DOHH2 (cell line): ENCODE results near the gene GBE1.

ENCODE experiments used
- H3F3A ChIP-seq: fragments of 200-600 bp; sonication (generic), shearing (Covaris generic); 2 replicates; pipeline ENCODE4 v1.6.0; 2016; ENCODE audit warnings: antibody characterized with exemption, mild to moderate bottlenecking; ENCODE audit not compliant: control insufficient read depth, insufficient read depth
- H3K27ac ChIP-seq: fragments of 200-600 bp; sonication (generic); 2 replicates; pipeline ENCODE4 v1.5.1; 2014; ENCODE audit warnings: low read depth, mild to moderate bottlenecking, low read length, moderate library complexity
- H3K27me3 ChIP-seq: fragments of 200-600 bp; sonication (generic); 2 replicates; pipeline ENCODE4 v1.6.1; 2014; ENCODE audit warnings: mild to moderate bottlenecking, low read length, mixed read lengths; ENCODE audit not compliant: control insufficient read depth
- H3K36me3 ChIP-seq: fragments of 200-600 bp; sonication (generic); 2 replicates; pipeline ENCODE4 v1.6.1; 2014; ENCODE audit warnings: mild to moderate bottlenecking, low read length, moderate library complexity, mixed read lengths; ENCODE audit not compliant: control insufficient read depth
- H3K4me1 ChIP-seq: fragments of 200-600 bp; sonication (generic); 2 replicates; pipeline ENCODE4 v1.6.1; 2014; ENCODE audit warnings: mild to moderate bottlenecking, low read length, mixed read lengths; ENCODE audit not compliant: control insufficient read depth
- H3K4me2 ChIP-seq: fragments of 200-600 bp; sonication (generic); 2 replicates; pipeline ENCODE4 v1.6.0; 2014; ENCODE audit warnings: mild to moderate bottlenecking, low read length, moderate library complexity
- H3K4me3 ChIP-seq: fragments of 200-600 bp; sonication (generic); 2 replicates; pipeline ENCODE4 v1.5.1; 2014; ENCODE audit warnings: mild to moderate bottlenecking, low read length, mixed read lengths
- H3K79me2 ChIP-seq: fragments of 200-600 bp; sonication (generic); 2 replicates; pipeline ENCODE4 v1.6.1; 2014; ENCODE audit warnings: mild to moderate bottlenecking, low read length, mixed read lengths; ENCODE audit not compliant: control insufficient read depth
- H3K9me2 ChIP-seq: fragments of 200-600 bp; sonication (generic); replicated peaks from 2 replicates; pipeline ENCODE4 v1.6.1; 2014; ENCODE audit warnings: mild to moderate bottlenecking, low read length, mixed read lengths; ENCODE audit not compliant: control insufficient read depth
- H3K9me3 ChIP-seq: fragments of 200-600 bp; sonication (generic); 2 replicates; pipeline ENCODE4 v1.6.1; 2014; ENCODE audit warnings: antibody characterized with exemption, low read length, mixed read lengths; ENCODE audit not compliant: control insufficient read depth, insufficient read depth
- H4K20me1 ChIP-seq: fragments of 200-600 bp; sonication (generic); 2 replicates; pipeline ENCODE4 v1.6.0; 2014; ENCODE audit warnings: low read depth, mild to moderate bottlenecking, antibody characterized with exemption, low read length, moderate library complexity; ENCODE audit not compliant: control insufficient read depth, insufficient read depth
- EZH2phosphoT487 ChIP-seq: fragments of 200-600 bp; sonication (generic); IDR thresholded peaks from 2 replicates; pipeline ENCODE4 v1.6.1; 2017; ENCODE audit warnings: borderline replicate concordance, mild to moderate bottlenecking, antibody characterized with exemption, low read length, moderate library complexity, mixed read lengths
- TF ChIP-seq, protein P1 (sequence below): fragments of 200-600 bp; sonication (generic); IDR thresholded peaks from one replicate; pipeline ENCODE4 v1.5.1; 2014; ENCODE audit warnings: antibody characterized with exemption, mild to moderate bottlenecking, low read depth, low read length; ENCODE audit not compliant: poor library complexity, severe bottlenecking

GBE1 gene

DNA sequence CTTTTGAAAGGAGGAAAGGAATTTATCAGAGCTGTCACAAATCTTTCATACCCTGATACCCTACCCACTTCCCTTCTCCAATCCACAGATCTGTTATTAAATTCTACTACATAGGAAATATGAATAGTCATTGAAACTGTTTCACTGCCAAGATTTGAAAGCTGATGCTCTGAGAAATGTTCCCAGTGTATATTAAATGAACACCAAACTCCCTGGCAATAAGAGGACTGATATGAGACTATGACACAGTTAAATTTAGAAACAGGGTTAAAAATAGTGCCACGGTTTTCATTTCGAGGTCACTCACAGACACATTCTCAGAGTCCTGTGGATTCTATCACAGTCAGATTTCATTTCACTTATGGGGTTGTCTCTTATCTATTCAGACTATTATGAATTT, 27.2 kb upstream of the GBE1 start:
- Histone ChIP-seq H3K4me1 (peaks cover 38% of the 10 kb centered on the region), H3K9me3 (no peaks in the 10 kb centered on the region), H3K79me2 (no peaks in the 10 kb centered on the region), H3K4me3 (no peak overlapping the region), H4K20me1 (no peaks in the 10 kb centered on the region), H3K4me2 (peak overlapping the region; percentile 23; the same call in 1 of the 2 replicates), H3K9me2 (no peaks in the 10 kb centered on the region), H3K27me3 (no peaks in the 10 kb centered on the region), H3F3A (no peaks in the 10 kb centered on the region), H3K27ac (no peak overlapping the region), H3K36me3 (no peaks in the 10 kb centered on the region)
- no peak for TF ChIP-seq EZH2phosphoT487
- TF ChIP-seq, protein P1, sequence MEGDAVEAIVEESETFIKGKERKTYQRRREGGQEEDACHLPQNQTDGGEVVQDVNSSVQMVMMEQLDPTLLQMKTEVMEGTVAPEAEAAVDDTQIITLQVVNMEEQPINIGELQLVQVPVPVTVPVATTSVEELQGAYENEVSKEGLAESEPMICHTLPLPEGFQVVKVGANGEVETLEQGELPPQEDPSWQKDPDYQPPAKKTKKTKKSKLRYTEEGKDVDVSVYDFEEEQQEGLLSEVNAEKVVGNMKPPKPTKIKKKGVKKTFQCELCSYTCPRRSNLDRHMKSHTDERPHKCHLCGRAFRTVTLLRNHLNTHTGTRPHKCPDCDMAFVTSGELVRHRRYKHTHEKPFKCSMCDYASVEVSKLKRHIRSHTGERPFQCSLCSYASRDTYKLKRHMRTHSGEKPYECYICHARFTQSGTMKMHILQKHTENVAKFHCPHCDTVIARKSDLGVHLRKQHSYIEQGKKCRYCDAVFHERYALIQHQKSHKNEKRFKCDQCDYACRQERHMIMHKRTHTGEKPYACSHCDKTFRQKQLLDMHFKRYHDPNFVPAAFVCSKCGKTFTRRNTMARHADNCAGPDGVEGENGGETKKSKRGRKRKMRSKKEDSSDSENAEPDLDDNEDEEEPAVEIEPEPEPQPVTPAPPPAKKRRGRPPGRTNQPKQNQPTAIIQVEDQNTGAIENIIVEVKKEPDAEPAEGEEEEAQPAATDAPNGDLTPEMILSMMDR, result no peak

- Histone ChIP-seq H3K4me1 (peaks cover 32% of the 10 kb centered on the region), H3K27me3 (no peaks in the 10 kb centered on the region), H3K9me2 (no peaks in the 10 kb centered on the region), H3K9me3 (no peaks in the 10 kb centered on the region), H3K27ac (no peak overlapping the region), H3K4me3 (no peak overlapping the region), H3K79me2 (no peaks in the 10 kb centered on the region), H3K36me3 (no peaks in the 10 kb centered on the region), H4K20me1 (no peaks in the 10 kb centered on the region), H3K4me2 (no peak overlapping the region), H3F3A (no peaks in the 10 kb centered on the region)
- TF ChIP-seq, protein P1, result no peak
- no peak for TF ChIP-seq EZH2phosphoT487
These were observed 26.6 kb upstream of the GBE1 start for GRCh38 chr3:81788044-81788443.

DNA sequence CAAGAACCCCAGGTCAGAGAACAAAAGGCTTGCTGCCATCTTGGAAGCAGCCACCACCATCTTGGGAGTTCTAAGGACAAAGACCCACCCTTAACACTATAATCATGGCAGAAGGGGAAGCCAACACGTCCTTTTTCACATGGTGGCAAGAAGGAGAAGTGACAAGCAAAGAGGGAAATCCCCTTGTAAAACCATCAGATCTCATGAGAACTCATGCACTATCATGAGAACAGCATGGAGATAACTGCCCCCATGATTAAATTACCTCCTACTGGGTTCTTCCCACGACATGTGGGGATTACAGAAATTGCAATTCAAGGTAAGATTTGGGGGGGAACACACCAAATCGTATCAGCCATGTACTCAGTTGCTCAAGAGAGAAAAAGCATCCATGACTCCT, 21.1 kb upstream of the GBE1 start:
- no peaks in the 10 kb centered on the region for H3K9me2 ChIP-seq
- H3K79me2 ChIP-seq, result no peaks in the 10 kb centered on the region
- no peak overlapping the region for H3K4me3 ChIP-seq
- H3K9me3 ChIP-seq, result peaks cover 4% of the 10 kb centered on the region; the same call in 1 of the 2 replicates
- H3K27me3 ChIP-seq, result no peaks in the 10 kb centered on the region
- no peak overlapping the region for H3K4me2 ChIP-seq
- TF ChIP-seq EZH2phosphoT487, result no peak
- TF ChIP-seq, protein P1, result no peak
- no peaks in the 10 kb centered on the region for H3F3A ChIP-seq
- no peaks in the 10 kb centered on the region for H4K20me1 ChIP-seq
- H3K27ac ChIP-seq, result no peak overlapping the region
- H3K4me1 ChIP-seq, result no peaks in the 10 kb centered on the region
- no peaks in the 10 kb centered on the region for H3K36me3 ChIP-seq
